SH-SY5Y (cell line): Measurements from ENCODE around the gene NUAK2.

ENCODE experiments used
- GATA2 ChIP-seq: IDR thresholded peaks from 2 replicates; pipeline ENCODE4 v1.6.1; 2011; ENCODE audit warnings: mild to moderate bottlenecking, low read depth, low read length
- GATA3 ChIP-seq: IDR thresholded peaks from 2 replicates; pipeline ENCODE4 v1.6.1; 2011; ENCODE audit warnings: low read depth, mild to moderate bottlenecking, low read length, moderate library complexity

Gene NUAK2

DNA sequence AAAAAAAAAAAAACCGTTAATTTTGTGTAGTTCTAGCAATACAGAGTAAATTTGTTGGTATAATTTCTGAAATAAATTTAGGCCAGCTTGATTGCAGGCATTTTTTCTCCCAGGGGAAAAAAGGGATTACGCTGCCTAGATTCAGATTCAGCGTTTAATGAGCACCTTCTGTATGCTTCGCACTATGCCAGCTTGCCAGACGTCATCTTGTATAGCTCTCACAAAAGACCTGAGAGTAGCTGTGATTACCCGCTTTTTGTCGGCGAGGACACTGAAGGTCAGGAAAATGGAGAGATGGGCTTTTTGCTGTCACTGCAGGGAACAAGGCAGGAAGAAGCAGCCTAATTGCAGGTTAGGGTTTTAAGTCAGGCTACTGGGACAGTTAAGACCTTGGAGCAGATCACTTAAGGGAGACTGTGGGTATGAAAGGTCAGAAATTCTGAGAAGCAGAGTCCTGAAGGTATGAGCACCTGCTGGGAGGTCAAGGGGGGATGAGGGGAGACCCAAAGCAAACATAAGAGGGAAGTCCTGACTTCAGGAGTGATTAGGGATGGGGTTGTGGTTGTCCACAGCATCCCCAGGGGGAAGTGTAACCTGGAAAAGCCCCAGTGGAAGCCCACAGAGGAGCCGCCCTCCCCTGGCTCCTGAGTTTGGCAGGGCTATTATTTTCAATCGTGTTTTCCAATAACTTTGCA is 54.8 kb downstream of the NUAK2 start:
- TF ChIP-seq GATA3 (no peak), GATA2 (no peak)

GRCh38 chr1:205263580-205264190 is 57.9 kb downstream of the NUAK2 start:
- TF ChIP-seq GATA2 = no peak
- TF ChIP-seq GATA3 = no peak

- TF ChIP-seq GATA2 (no peak), GATA3 (no peak)
Measured at GRCh38 chr1:205262731-205263171, 58.8 kb downstream of the NUAK2 start.

- TF ChIP-seq GATA2 (no peak), GATA3 (no peak)
Measured at GRCh38 chr1:205261946-205262691, 59.4 kb downstream of the NUAK2 start.

DNA sequence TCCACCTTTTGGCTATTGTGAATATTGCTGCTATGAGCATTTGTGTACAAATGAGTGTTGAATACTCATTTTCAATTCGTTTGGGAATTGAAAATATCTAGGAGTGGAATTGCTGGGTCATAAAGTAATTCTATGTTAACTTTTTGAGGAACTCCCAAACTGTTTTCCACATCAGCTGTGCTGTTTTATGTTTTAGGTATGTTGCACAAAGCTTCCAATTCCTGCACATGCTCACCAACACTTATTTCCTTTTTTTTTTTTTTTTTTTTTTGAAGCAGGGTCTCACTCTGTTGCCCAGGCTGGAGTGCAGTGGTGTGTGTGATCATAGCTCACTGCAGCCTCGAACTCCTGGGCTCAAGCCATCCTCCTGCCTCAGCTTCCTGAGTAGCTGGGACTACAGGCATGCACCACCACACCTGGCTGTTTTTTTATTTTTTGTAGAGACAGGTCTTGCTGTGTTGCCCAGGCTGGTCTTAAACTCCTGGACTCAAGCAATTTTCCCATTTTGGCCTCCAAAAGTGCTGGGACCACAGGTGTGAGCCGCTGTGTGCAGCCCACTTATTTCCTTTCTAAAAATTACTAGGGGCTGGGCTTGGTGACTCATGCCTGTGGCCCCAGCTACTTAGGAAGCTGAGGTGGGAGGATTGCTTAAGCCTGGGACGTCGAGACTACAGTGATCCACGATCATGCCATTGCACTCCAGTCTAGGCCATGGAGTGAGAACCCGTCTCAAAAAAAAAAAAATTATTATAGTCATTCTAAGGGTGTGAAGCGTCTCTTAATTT is 60.4 kb downstream of the NUAK2 start:
- TF ChIP-seq GATA2 = no peak
- TF ChIP-seq GATA3 = no peak

GRCh38 chr1:205259998-205260397 is 61.5 kb downstream of the NUAK2 start:
- TF ChIP-seq GATA2 (no peak), GATA3 (no peak)

DNA sequence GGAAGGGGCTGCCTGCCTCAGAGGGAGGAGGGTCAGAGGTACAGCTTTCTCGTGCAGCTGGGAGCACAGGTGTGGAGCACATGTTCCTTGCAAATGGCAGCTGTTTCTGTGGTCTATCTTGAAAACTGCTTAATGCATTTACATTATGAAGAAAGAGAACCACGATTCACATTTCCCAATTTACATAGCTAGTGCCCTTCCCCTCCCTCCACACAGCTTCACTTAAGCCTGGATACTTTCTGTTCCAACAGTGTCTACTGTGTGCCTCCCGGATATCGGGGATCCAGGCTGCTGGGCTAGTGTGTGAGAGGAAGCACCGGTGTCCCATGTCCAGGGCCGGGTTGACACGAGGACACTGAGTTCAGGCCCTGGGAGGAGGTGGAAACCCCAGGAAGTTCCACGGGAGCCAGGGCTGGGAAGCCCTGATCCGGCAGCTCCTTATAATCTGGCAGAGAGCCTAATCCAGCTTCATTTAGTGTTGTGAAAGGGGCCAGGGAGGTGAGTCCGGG is 62.2 kb downstream of the NUAK2 start:
- TF ChIP-seq GATA3 (no peak), GATA2 (no peak)

DNA sequence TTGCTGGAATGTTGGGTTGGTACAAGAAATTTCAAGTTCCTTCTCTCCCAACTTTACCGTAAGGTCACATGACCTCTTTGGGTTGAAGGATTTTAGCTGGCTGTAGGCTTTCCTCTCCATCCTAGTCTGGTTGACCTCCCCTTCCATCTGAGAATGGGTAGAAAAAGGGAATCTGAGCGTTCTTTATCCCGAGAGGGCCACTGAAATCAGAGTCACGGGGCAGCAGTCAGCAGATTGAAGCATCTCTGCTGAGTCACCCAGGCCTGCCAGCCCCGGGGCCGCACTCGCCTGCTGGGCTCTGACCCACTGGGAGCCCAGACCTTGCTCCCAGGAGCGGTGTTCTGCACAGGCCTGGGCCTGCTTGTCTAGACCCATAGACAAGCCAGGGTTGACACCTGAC is 62.8 kb downstream of the NUAK2 start:
- TF ChIP-seq GATA3 = no peak
- no peak for TF ChIP-seq GATA2

GRCh38 chr1:205258261-205258691 is 63.3 kb downstream of the NUAK2 start:
- TF ChIP-seq GATA2 (no peak), GATA3 (no peak)

DNA sequence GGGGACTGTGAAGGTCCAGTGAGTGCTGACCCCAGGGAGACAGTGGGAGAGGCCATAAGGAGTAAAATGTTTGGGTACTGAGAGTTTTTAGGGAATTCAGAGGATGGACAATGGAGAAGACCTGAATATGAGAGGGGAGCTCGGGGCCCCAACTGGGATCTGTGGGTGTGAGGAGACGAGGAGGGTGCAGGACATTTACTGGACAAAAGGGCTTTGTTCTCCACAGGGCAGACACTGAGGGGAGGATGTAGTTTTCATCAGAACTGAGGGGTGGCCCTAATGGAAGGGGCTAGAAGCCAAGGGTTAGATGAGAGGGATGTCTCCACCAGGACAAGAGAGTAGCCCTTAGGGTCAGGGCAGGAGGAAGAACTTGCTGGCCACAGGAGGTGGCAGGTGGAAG is 63.8 kb downstream of the NUAK2 start:
- TF ChIP-seq GATA2 (no peak), GATA3 (no peak)

DNA sequence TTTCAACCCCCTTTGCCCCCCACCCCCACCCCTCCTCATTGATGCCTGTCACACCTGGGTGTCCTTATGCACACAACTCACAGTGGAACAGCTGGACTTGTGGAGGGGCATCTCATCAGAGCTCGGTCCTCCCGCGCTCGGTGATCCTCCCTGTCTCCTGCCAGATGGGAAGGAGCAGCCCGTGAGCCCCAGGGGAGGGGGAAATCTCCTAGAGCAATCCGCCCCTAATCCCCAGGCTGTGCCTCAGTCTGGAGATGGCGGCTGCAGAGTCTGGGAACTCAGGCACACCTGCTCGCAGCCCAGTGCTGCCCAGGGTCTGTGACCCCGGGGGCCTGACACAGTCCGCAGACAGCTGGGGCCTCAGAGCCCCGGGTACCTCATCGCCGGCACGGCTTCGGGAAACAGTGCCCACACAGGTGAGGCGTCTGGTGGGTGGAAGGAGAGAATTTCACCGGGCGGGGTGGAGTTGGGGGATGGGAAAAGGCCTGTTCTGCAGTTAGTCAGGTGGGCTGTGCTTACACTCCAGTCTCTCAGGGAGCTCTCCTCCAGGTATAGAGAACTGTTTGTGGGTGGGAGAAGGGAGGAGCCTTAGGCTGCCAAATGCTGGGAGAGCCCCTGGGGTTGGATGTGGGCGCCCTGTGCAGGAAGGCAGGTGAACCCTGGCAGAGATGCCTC is 64.5 kb downstream of the NUAK2 start:
- no peak for TF ChIP-seq GATA2
- TF ChIP-seq GATA3 = no peak

DNA sequence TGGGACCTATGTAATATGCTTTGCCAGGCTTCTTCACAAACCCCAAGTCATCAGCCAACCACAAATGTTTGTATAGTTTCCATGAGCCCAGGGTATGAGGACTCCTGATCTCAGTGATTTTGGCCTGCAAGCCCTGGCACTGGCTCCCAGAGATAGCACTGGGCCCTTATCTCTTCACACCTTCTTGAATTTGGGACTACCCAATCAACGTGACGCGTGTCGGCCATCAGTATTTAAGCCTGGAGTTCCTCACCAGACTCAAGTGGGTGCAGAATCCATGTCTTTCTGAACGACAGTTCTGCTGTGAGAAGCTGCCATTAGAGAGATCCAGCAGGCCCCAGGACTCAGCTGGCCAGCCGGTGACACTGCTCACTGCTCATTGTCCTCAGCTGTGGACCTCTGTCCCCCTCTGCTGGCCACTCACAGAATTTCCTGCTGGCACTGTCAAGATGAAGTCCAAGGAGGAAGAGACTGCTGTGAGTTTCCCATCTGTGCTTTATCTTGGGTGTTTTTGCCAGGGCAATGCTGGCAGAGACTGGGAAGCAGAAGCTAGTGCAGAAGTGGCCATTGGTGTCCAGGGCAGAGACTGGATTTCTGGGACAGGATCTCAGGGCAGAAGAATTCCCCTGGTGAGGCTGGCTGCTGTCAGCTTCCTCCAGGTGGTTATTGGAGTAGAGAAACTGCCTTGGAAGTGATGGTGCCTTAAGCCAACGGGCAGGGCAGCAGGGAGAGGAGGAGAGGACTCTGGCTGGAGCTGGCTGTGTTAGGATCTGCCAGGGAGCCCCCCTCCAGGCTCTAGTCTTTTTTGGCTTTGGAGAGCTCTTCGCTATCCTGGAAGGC is 65.4 kb downstream of the NUAK2 start:
- TF ChIP-seq GATA2 (no peak), GATA3 (no peak)
